IMR-90 (cell line): ENCODE data around the gene PPP1R12C.

Experiments used
- BHLHE40 ChIP-seq: fragments of 150-350 bp; IDR thresholded peaks from 2 replicates; pipeline ENCODE4 v1.6.1; 2016; ENCODE audit warnings: mild to moderate bottlenecking, low read depth, low read length
- CHD1 ChIP-seq: IDR thresholded peaks from 2 replicates; pipeline ENCODE4 v1.6.1; 2012; ENCODE audit warnings: low read depth, low read length, improper control_type of control experiment
- CTCF ChIP-seq: conservative IDR thresholded peaks from 2 replicates; pipeline ENCODE4 v1.5.1; 2012; ENCODE audit warnings: mild to moderate bottlenecking, low read depth, low read length, improper control_type of control experiment
- MAZ ChIP-seq: IDR thresholded peaks from 2 replicates; pipeline ENCODE4 v1.6.1; 2012; ENCODE audit warnings: low read depth, mild to moderate bottlenecking, low read length, improper control_type of control experiment, moderate library complexity, borderline replicate concordance
- POLR2A ChIP-seq: IDR thresholded peaks from 2 replicates; pipeline ENCODE4 v1.6.1; 2012; ENCODE audit warnings: mild to moderate bottlenecking, low read depth, low read length
- USF2 ChIP-seq: fragments of 150-350 bp; IDR thresholded peaks from 2 replicates; pipeline ENCODE4 v1.6.1; 2017; ENCODE audit warnings: mild to moderate bottlenecking, antibody characterized with exemption, low read length, low read depth

GRCh38 chr19:55094456-55095259, 22.8 kb downstream of the PPP1R12C start:
- no peak for TF ChIP-seq CTCF
- no peak for TF ChIP-seq POLR2A
- TF ChIP-seq BHLHE40, result no peak
- TF ChIP-seq USF2, result no peak
- no peak for TF ChIP-seq MAZ
- TF ChIP-seq CHD1, result no peak
